Small intestine (tissue), 7 donors: ENCODE measurements around the gene RABL3. TPM values are rescaled to one million over a fixed set of nuclear protein-coding genes. Genes with fewer than 3 reads are reported as not detected.

ENCODE experiments used
- DNase-seq, 2 donors: peaks; one replicate each; pipeline versions ENCODE4 v3.0.0 to v3.0.0-alpha.2; 2013
- FAIRE-seq: peaks from 2 replicates; lab custom pipeline; 2012; peaks lifted over from hg19 to GRCh38; lab: Jason Lieb, UNC
- H3K27ac ChIP-seq, 3 donors: one replicate each; pipeline ENCODE4 v1.5.1; 2013; ENCODE audit warnings: low read length in 2 of 3, mild to moderate bottlenecking in 2 of 3, control low read depth in 1 of 3, inconsistent platforms in 1 of 3, low read depth in 1 of 3, moderate library complexity in 1 of 3
- H3K27me3 ChIP-seq, 3 donors: one replicate each; pipeline ENCODE4 v1.6.1; 2013; ENCODE audit warnings: low read length in 3 of 3, inconsistent platforms in 1 of 3; ENCODE audit not compliant: control insufficient read depth in 3 of 3, insufficient read depth in 3 of 3
- H3K36me3 ChIP-seq, 3 donors: one replicate each; pipeline ENCODE4 v1.6.1; 2013; ENCODE audit warnings: low read length in 3 of 3, inconsistent platforms in 1 of 3, low read depth in 1 of 3, mild to moderate bottlenecking in 1 of 3, moderate library complexity in 1 of 3; ENCODE audit not compliant: control insufficient read depth in 3 of 3, insufficient read depth in 2 of 3
- H3K4me1 ChIP-seq, 3 donors: one replicate each; pipeline ENCODE4 v1.6.1; 2013; ENCODE audit warnings: low read length in 2 of 3, inconsistent platforms in 1 of 3, low read depth in 1 of 3, mild to moderate bottlenecking in 1 of 3, moderate library complexity in 1 of 3; ENCODE audit not compliant: control insufficient read depth in 3 of 3, insufficient read depth in 2 of 3
- H3K4me3 ChIP-seq, 3 donors: one replicate each; pipeline ENCODE4 v1.5.1; 2013; ENCODE audit warnings: low read length in 3 of 3, control low read depth in 1 of 3, inconsistent platforms in 1 of 3, low read depth in 1 of 3, mild to moderate bottlenecking in 1 of 3, moderate library complexity in 1 of 3
- H3K9me3 ChIP-seq, 2 donors: one replicate each; pipeline ENCODE4 v1.6.1; 2013; ENCODE audit warnings: low read depth in 1 of 2, low read length in 1 of 2; ENCODE audit not compliant: control insufficient read depth in 2 of 2, insufficient read depth in 1 of 2
- WGBS, 3 donors: extraction: QIAGEN DNeasy Blood & Tissue Kit; methylation state at CpG; one replicate each; pipeline ENCODE4 v1.1.7; 2013; 5-methylcytosine and 5-hydroxymethylcytosine counted together
- polyA plus RNA-seq, 4 donors: library from polyadenylated mRNA; stranded (reverse) in 3 of 4; unstranded in 1 of 4; fragments of 200-250 nt in 3 of 4; fragments of 120-200 nt in 1 of 4; gene quantifications; one replicate each; pipeline versions ENCODE4 v1.2.1 to v1.2.3, GENCODE V29; 2013
- donor health status: healthy with polysubstance abuse.
- donor health status: control.
- donor health status: control.
- donor health status: Bipolar disorder and iron deficiency.
- donor health status: healthy.

RABL3 gene
- polyA plus RNA-seq, 4 donors: 7.6 to 20.8 (median 10.2) TPM

DNA sequence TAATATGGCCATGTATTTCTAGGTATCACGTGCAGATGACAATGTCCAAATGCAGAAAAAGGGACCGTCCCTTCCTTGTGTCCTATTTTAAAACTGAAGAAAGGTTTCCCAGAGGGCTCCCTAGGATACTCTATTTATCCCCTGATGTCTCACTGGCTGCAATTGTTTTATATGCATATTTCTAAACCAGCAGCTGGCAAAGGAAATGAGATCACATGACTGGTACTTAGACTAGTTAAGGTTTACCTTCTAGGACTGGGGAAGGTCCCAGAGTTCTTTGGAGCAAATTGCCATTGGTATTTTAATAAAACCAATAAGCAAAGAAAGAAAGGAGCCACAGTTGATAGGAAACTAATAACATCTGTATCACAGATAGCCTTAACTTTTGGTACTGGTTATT, 29.8 kb upstream of the RABL3 start:
- H3K27ac ChIP-seq: no peak overlapping the region
- FAIRE-seq (no peak), DNase-seq (no peak)
- H3K36me3 ChIP-seq: peaks cover 3 to 4% (median 3%) of the 10 kb centered on the region in 3 donors
- H3K27me3 ChIP-seq: no peaks in the 10 kb centered on the region
- no peaks in the 10 kb centered on the region for H3K9me3 ChIP-seq
- no peak overlapping the region for H3K4me3 ChIP-seq
- no peaks in the 10 kb centered on the region for H3K4me1 ChIP-seq
- 78 to 85% (median 78%) methylated on average over 2 of the region's 2 CpGs for WGBS, 3 donors

DNA sequence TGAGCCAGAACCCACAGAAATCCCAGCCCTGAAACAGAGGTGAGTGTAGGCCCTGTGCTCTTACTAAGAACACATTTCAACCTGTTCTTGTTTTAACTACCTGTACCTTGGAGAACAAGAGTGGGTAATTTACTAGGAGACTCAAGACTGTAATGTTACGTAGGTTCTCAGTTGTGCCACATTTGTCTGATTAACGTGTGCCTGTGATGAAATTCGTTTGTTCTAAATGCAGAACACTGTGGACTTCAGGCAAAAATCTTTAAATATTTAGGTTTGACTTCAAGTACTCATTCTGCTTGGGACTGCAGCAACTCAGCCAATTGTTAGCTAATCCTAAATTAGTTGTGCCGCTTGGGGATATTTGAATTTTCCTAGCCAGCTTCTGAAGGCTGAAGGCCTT, 28.6 kb upstream of the RABL3 start:
- no peak for FAIRE-seq
- Histone ChIP-seq H3K36me3 (peaks cover 0 to 1% (median 0%) of the 10 kb centered on the region in 3 donors), H3K27me3 (no peaks in the 10 kb centered on the region), H3K27ac (no peak overlapping the region), H3K4me1 (no peaks in the 10 kb centered on the region), H3K4me3 (no peak overlapping the region), H3K9me3 (no peaks in the 10 kb centered on the region)
- WGBS, 3 donors: 80 to 87% (median 83%) methylated on average over 4 of the region's 4 CpGs
- no peak for DNase-seq

DNA sequence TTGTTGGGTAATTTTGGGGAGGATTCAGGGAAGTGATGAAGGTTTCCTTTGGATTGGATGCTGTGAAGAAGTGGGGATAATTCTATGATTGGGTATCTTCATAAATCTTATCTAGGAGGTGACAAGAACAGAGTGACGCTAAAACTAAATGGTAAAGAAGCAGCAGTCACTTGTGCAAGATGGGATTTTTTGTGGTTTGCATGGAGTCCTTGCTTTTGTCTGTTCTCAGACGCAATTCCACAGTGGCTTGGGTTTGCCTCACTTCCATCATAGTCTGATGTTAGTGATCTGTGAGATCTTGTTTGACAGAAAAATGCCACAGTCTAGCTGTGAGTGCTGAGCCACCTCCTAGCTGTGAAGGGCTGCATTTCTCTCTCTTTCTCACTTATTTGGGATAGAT, 27.1 kb upstream of the RABL3 start:
- Histone ChIP-seq H3K36me3 (peaks cover 0 to 1% (median 0%) of the 10 kb centered on the region in 3 donors), H3K9me3 (no peaks in the 10 kb centered on the region), H3K27me3 (no peaks in the 10 kb centered on the region), H3K27ac (no peak overlapping the region), H3K4me1 (no peaks in the 10 kb centered on the region), H3K4me3 (no peak overlapping the region)
- no peak for FAIRE-seq
- no peak for DNase-seq
- WGBS, 3 donors: 96 to 100% (median 97%) methylated on average over 2 of the region's 2 CpGs

DNA sequence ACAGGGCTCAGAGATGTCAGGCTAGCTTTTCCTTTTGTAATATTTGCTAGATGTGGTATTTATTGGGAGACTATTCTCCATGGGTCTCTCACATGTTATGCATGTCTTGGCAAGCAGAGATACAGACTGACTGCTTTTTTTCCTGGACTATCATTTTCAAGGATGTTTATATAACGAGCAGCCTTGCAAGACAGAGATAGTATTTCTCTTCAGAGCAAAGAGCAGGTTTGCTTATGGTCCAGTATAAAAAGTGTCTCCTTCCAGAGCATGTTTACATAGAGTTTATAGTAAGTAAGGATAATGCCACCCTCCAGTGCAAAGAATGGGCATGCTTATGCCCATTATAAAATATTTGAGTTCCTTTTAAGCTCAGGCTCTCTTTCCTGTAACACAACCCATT, 24.8 kb upstream of the RABL3 start:
- DNase-seq (no peak), FAIRE-seq (no peak)
- Histone ChIP-seq H3K4me3 (no peak overlapping the region), H3K9me3 (no peaks in the 10 kb centered on the region), H3K36me3 (peaks cover 0 to 1% (median 0%) of the 10 kb centered on the region in 3 donors), H3K27me3 (no peaks in the 10 kb centered on the region), H3K27ac (no peak overlapping the region), H3K4me1 (no peaks in the 10 kb centered on the region)
- 55 to 81% (median 59%) methylated on average over 1 of the region's 1 CpG for WGBS, 3 donors

DNA sequence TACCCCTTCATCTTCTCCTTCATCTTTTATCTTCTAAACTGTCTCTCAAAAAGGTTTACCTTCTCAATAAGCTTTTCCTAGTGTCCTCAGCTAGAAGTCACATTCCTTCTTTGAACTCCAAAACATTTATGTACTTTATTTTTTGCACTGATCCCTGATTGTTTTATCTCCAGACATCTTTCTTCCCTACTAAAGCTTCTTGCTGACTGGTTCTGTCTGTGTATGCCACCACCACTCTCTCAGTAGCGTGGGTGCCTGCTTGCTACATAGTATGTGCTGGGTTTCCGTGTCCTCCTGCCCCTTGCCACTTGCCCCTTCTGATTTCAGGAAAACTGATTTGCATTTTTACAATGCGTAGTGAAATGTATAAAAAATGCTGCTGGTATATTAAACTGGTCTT, 24.3 kb upstream of the RABL3 start:
- no peaks in the 10 kb centered on the region for H3K9me3 ChIP-seq
- no peak for FAIRE-seq

DNA sequence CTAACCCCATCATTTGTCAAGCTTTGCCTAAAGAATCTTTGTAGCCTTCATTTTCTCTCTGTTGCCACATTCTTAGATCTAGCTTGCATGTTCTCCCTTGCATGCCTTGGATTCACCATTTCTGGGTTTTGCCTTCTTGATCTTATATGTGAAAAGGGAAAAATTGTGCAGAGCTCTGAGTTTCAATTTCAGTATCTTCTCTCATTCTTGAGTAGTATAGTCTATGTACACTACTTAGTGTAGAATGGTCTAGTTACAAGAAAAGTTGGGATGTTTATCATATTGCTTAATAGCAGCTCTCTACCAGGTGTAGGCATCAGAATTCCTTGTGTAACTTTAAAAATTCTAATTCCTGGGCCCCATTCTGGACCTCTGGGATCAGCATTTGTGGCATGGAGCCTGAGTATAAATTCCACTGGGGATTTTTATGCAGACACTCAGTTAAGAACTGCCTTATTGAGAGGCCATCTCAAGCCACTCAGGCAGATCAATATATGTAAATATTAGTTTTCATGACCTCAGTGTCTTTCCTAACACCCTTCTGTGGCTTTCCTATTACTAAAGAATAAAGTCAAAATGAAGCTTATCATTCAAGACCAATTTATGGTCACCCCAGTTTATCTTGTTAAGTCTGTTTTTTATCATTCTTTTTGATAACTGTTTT, 23.6 kb upstream of the RABL3 start:
- H3K36me3 ChIP-seq: peaks cover 0 to 1% (median 0%) of the 10 kb centered on the region in 3 donors
- no peak overlapping the region for H3K27ac ChIP-seq
- no peak for DNase-seq
- FAIRE-seq: no peak
- H3K9me3 ChIP-seq: no peaks in the 10 kb centered on the region
- no peak overlapping the region for H3K4me3 ChIP-seq
- H3K4me1 ChIP-seq: no peaks in the 10 kb centered on the region
- H3K27me3 ChIP-seq: no peaks in the 10 kb centered on the region

More for the DNA sequence above, 24.3 kb upstream of the RABL3 start:
- Histone ChIP-seq H3K4me1 (no peaks in the 10 kb centered on the region), H3K27ac (no peak overlapping the region), H3K36me3 (peaks cover 0 to 1% (median 0%) of the 10 kb centered on the region in 3 donors), H3K4me3 (no peak overlapping the region), H3K27me3 (no peaks in the 10 kb centered on the region)
- no peak for DNase-seq
- 89 to 96% (median 92%) methylated on average over 3 of the region's 3 CpGs for WGBS, 3 donors

DNA sequence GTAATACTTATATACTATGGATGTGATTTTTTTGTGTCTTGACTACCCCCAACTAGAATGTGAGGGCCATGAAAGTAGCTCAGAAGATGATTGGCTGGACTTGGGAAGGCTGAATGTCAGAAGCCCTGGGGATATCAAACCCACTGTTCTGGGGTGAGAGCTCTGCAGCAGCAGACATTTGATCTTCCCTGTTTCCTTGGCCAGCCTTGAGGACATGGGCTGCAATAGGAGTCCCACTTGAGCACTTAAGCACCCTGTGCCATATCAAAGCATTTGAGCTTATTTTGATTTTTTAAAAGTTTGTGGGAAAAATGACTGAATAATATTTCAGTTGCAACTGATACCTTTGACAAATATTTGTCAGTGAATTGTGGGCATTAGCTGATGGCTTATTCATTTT, 21.9 kb upstream of the RABL3 start:
- no peaks in the 10 kb centered on the region for H3K27me3 ChIP-seq
- no peak for FAIRE-seq
- DNase-seq: no peak
- no peaks in the 10 kb centered on the region for H3K36me3 ChIP-seq
- no peak overlapping the region for H3K27ac ChIP-seq
- no peaks in the 10 kb centered on the region for H3K4me1 ChIP-seq
- no peaks in the 10 kb centered on the region for H3K9me3 ChIP-seq
- H3K4me3 ChIP-seq: no peak overlapping the region

DNA sequence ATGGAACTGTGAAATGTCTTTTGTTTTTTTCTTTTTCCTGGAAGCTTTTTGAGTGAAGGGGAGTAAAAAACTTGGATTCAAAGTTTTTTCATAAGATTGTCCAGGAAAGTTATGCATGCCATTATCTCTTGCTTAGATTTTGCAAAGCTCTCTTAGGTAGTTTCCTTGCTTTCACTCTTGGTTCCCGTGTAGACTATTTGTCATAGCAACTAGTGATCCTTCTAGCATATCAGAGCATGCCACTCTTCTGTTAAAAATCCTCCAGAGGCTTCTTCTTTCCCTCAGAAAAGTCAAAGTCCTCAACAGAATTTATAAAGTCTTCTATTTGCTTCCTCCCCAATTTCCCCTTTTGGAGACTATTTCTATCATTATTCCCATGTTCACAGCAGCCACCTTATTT, 21.3 kb upstream of the RABL3 start:
- H3K4me1 ChIP-seq: no peaks in the 10 kb centered on the region
- WGBS, 3 donors: 37 to 61% (median 53%) methylated on average over 1 of the region's 1 CpG
- H3K9me3 ChIP-seq: no peaks in the 10 kb centered on the region
- H3K4me3 ChIP-seq: no peak overlapping the region
- no peaks in the 10 kb centered on the region for H3K27me3 ChIP-seq
- FAIRE-seq: no peak
- no peak for DNase-seq
- no peaks in the 10 kb centered on the region for H3K36me3 ChIP-seq
- H3K27ac ChIP-seq: no peak overlapping the region

DNA sequence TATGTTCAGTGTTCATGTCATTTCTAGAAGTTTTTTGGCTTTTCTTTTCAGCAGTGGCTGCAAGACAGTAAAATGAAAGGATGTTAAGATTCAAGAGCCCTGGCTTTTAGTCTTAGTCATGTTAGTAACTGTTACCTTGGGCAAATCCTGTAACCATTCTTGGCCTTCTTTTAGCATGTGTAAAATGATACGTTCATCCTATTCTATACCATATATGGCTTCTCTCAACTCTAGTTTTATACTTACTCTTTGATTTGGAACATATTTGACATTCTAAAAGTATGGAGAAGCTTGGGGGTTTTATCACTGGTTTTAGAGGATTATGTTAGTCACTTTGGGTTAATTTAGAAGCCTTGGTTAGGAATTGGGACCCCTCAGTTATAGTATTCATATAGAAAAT, 20.3 kb upstream of the RABL3 start:
- FAIRE-seq (no peak), DNase-seq (no peak)
- Histone ChIP-seq H3K27ac (no peak overlapping the region), H3K4me1 (no peaks in the 10 kb centered on the region), H3K27me3 (no peaks in the 10 kb centered on the region), H3K36me3 (no peaks in the 10 kb centered on the region), H3K9me3 (no peaks in the 10 kb centered on the region), H3K4me3 (no peak overlapping the region)
- 90 to 96% (median 94%) methylated on average over 1 of the region's 1 CpG for WGBS, 3 donors
